ENCODE data around the gene KRT9. TPM values are rescaled to one million over a fixed set of nuclear protein-coding genes. Genes with fewer than 3 reads are reported as not detected.

Gene KRT9
- total RNA-seq, 6 experiments from 2014 or later = not detected

- DNase-seq (no peak), ATAC-seq (no peak)
- Histone ChIP-seq H3K4me1 (no peaks in the 10 kb centered on the region), H3K9me3 (no peaks in the 10 kb centered on the region), H3K36me3 (no peaks in the 10 kb centered on the region), H3K27me3 (no peaks in the 10 kb centered on the region), H3K27ac (no peak overlapping the region), H3K4me3 (no peak overlapping the region)
- WGBS (ENCODE audit: insufficient coverage, low coverage, low lambda C conversion rate, missing lambda C conversion rate) = 55% methylated on average over 2 of the region's 2 CpGs
- intact Hi-C loops (cut with DNase I) = loop anchor here (10.0 kb wide), 1 partner anchor 95 kb away; no protein-coding TSS in a partner anchor
- TF ChIP-seq POLR2A (IDR thresholded peaks at IDR 0.05) (no peak), CTCF (IDR thresholded peaks at IDR 0.05) (no peak)
These were observed 12.3 kb downstream of the KRT9 start for GRCh38 chr17:41559548-41559947.

GRCh38 chr17:41556931-41557330, 14.9 kb downstream of the KRT9 start:
- H3K9me3 ChIP-seq = no peaks in the 10 kb centered on the region
- no peaks in the 10 kb centered on the region for H3K4me1 ChIP-seq
- H3K27me3 ChIP-seq = no peaks in the 10 kb centered on the region
- H3K36me3 ChIP-seq = no peaks in the 10 kb centered on the region
- intact Hi-C loops (cut with DNase I) = loop anchor here (10.0 kb wide), 1 partner anchor 98 kb away; no protein-coding TSS in a partner anchor
- no peak for DNase-seq
- 56% methylated on average over 8 of the region's 9 CpGs for WGBS (ENCODE audit: insufficient coverage, low coverage, low lambda C conversion rate, missing lambda C conversion rate)
- no peak for ATAC-seq
- no peak overlapping the region for H3K27ac ChIP-seq
- TF ChIP-seq POLR2A (IDR thresholded peaks at IDR 0.05) = no peak
- TF ChIP-seq CTCF (IDR thresholded peaks at IDR 0.05) = no peak
- H3K4me3 ChIP-seq = no peak overlapping the region

GRCh38 chr17:41556306-41556705, 15.6 kb downstream of the KRT9 start:
- H3K27me3 ChIP-seq = no peaks in the 10 kb centered on the region
- WGBS (ENCODE audit: insufficient coverage, low coverage, low lambda C conversion rate, missing lambda C conversion rate) = 25% methylated on average over 5 of the region's 5 CpGs
- H3K4me3 ChIP-seq = no peak overlapping the region
- DNase-seq (no peak), ATAC-seq (no peak)
- no peaks in the 10 kb centered on the region for H3K9me3 ChIP-seq
- TF ChIP-seq CTCF (IDR thresholded peaks at IDR 0.05) = no peak
- no peak for TF ChIP-seq POLR2A (IDR thresholded peaks at IDR 0.05)
- no peaks in the 10 kb centered on the region for H3K4me1 ChIP-seq
- no peaks in the 10 kb centered on the region for H3K36me3 ChIP-seq
- no peak overlapping the region for H3K27ac ChIP-seq
- intact Hi-C loops (cut with DNase I) = loop anchor here (10.0 kb wide), 1 partner anchor 98 kb away; no protein-coding TSS in a partner anchor

- intact Hi-C loops (cut with DNase I) = loop anchor here (10.0 kb wide), 1 partner anchor 100 kb away; no protein-coding TSS in a partner anchor
- Histone ChIP-seq H3K9me3 (no peaks in the 10 kb centered on the region), H3K4me1 (no peaks in the 10 kb centered on the region), H3K27me3 (no peaks in the 10 kb centered on the region), H3K27ac (no peak overlapping the region), H3K4me3 (no peak overlapping the region), H3K36me3 (no peaks in the 10 kb centered on the region)
- DNase-seq (no peak), ATAC-seq (no peak)
- no peak for TF ChIP-seq POLR2A (IDR thresholded peaks at IDR 0.05)
- no peak for TF ChIP-seq CTCF (IDR thresholded peaks at IDR 0.05)
- 51% methylated on average over 5 of the region's 5 CpGs for WGBS (ENCODE audit: insufficient coverage, low coverage, low lambda C conversion rate, missing lambda C conversion rate)
These were observed 16.6 kb downstream of the KRT9 start for GRCh38 chr17:41555105-41555887.

Measured in right lobe of liver (tissue), 6 donors.